SU-DHL-6 (cell line): ENCODE data around the gene SAMSN1.

Experiments used
- H2AFZ ChIP-seq: fragments of 200-600 bp; sonication (generic); 2 replicates; pipeline ENCODE4 v1.6.1; 2014; ENCODE audit warnings: low read depth, mild to moderate bottlenecking, moderate library complexity, mixed read lengths, antibody characterized with exemption, low read length; ENCODE audit not compliant: severe bottlenecking
- H3F3A ChIP-seq: fragments of 200-600 bp; shearing (Covaris generic); 2 replicates; pipeline ENCODE4 v1.6.0; 2016; ENCODE audit warnings: antibody characterized with exemption, mild to moderate bottlenecking; ENCODE audit not compliant: insufficient read depth
- H3K27ac ChIP-seq: fragments of 200-600 bp; sonication (generic); 2 replicates; pipeline ENCODE4 v1.5.1; 2016; ENCODE audit warnings: low read depth, mild to moderate bottlenecking, low read length, moderate library complexity, mixed read lengths
- H3K27me3 ChIP-seq: fragments of 200-600 bp; sonication (generic), shearing (Covaris generic); 2 replicates; pipeline ENCODE4 v1.6.0; 2014; ENCODE audit warnings: mild to moderate bottlenecking, low read length
- H3K36me3 ChIP-seq: fragments of 200-600 bp; sonication (generic); 2 replicates; pipeline ENCODE4 v1.6.1; 2014; ENCODE audit warnings: mild to moderate bottlenecking, low read length, mixed read lengths
- H3K4me2 ChIP-seq: fragments of 300-600, 200-600 bp; shearing (Covaris generic), sonication (generic); 2 replicates; pipeline ENCODE4 v1.6.0; 2014; ENCODE audit warnings: low read length, low read depth, mild to moderate bottlenecking; ENCODE audit not compliant: poor library complexity, severe bottlenecking
- H3K4me3 ChIP-seq: fragments of 200-600 bp; sonication (generic); 2 replicates; pipeline ENCODE4 v1.5.1; 2014; ENCODE audit warnings: antibody characterized with exemption, low read length, mild to moderate bottlenecking, mixed read lengths; ENCODE audit not compliant: insufficient read depth, poor library complexity, severe bottlenecking
- H3K79me2 ChIP-seq: fragments of 200-600 bp; sonication (generic); 2 replicates; pipeline ENCODE4 v1.6.1; 2014; ENCODE audit warnings: mild to moderate bottlenecking, low read length, moderate library complexity; ENCODE audit not compliant: insufficient read depth
- H3K9ac ChIP-seq: fragments of 200-600 bp; sonication (generic); 2 replicates; pipeline ENCODE4 v1.7.0; 2014; ENCODE audit warnings: mild to moderate bottlenecking, low read length
- H3K9me2 ChIP-seq: fragments of 200-600 bp; sonication (generic); replicated peaks from 2 replicates; pipeline ENCODE4 v1.6.1; 2014; ENCODE audit warnings: low read length; ENCODE audit not compliant: insufficient read depth
- H3K9me3 ChIP-seq: fragments of 200-600 bp; sonication (generic); 2 replicates; pipeline ENCODE4 v1.6.1; 2014; ENCODE audit warnings: low read length, mixed read lengths; ENCODE audit not compliant: insufficient read depth
- H4K20me1 ChIP-seq: fragments of 200-600 bp; sonication (generic); 2 replicates; pipeline ENCODE4 v1.6.1; 2014; ENCODE audit warnings: low read depth, mild to moderate bottlenecking, antibody characterized with exemption, low read length, moderate library complexity, mixed read lengths
- CTCF ChIP-seq: fragments of 200-600 bp; sonication (generic); IDR thresholded peaks from one replicate; pipeline ENCODE4 v1.5.1; 2017; ENCODE audit warnings: antibody characterized with exemption, mild to moderate bottlenecking, low read length, moderate library complexity; ENCODE audit not compliant: insufficient read depth, poor library complexity, severe bottlenecking
- EZH2phosphoT487 ChIP-seq: fragments of 200-600 bp; sonication (generic), shearing (Covaris generic); conservative IDR thresholded peaks from 2 replicates; pipeline ENCODE4 v1.6.1; 2018; ENCODE audit warnings: mild to moderate bottlenecking, antibody characterized with exemption, low read length, moderate library complexity, mixed read lengths

The SAMSN1 gene

GRCh38 chr21:14559102-14559501 is 13.0 kb upstream of the SAMSN1 start:
- TF ChIP-seq CTCF (no peak), EZH2phosphoT487 (no peak)
- Histone ChIP-seq H2AFZ (no peak overlapping the region), H3K4me2 (no peak overlapping the region)

GRCh38 chr21:14557413-14557812 is 11.3 kb upstream of the SAMSN1 start:
- Histone ChIP-seq H3K9ac (no peak overlapping the region), H3K36me3 (no peaks in the 10 kb centered on the region), H3K4me3 (no peak overlapping the region), H3F3A (no peaks in the 10 kb centered on the region), H2AFZ (peak overlapping the region; percentile 17), H3K4me2 (peak overlapping the region; percentile 8), H3K27me3 (no peaks in the 10 kb centered on the region), H4K20me1 (no peaks in the 10 kb centered on the region), H3K79me2 (no peaks in the 10 kb centered on the region), H3K9me3 (peaks cover 13% of the 10 kb centered on the region; the same call in 1 of the 2 replicates), H3K27ac (no peak overlapping the region), H3K9me2 (no peaks in the 10 kb centered on the region)
- TF ChIP-seq CTCF (no peak), EZH2phosphoT487 (no peak)

More at GRCh38 chr21:14559102-14559501, 13.0 kb upstream of the SAMSN1 start:
- H3K9me2 ChIP-seq: no peaks in the 10 kb centered on the region
- peaks cover 13% of the 10 kb centered on the region; the same call in 1 of the 2 replicates for H3K9me3 ChIP-seq
- no peak overlapping the region for H3K4me3 ChIP-seq
- H3F3A ChIP-seq: no peaks in the 10 kb centered on the region
- H4K20me1 ChIP-seq: no peaks in the 10 kb centered on the region
- no peaks in the 10 kb centered on the region for H3K36me3 ChIP-seq
- H3K79me2 ChIP-seq: no peaks in the 10 kb centered on the region
- H3K27ac ChIP-seq: no peak overlapping the region
- no peaks in the 10 kb centered on the region for H3K27me3 ChIP-seq
- no peak overlapping the region for H3K9ac ChIP-seq

GRCh38 chr21:14554948-14555347 is 8.8 kb upstream of the SAMSN1 start:
- Histone ChIP-seq H3K9ac (no peak overlapping the region), H3F3A (no peaks in the 10 kb centered on the region), H3K27me3 (no peaks in the 10 kb centered on the region), H3K27ac (no peak overlapping the region), H3K9me3 (no peaks in the 10 kb centered on the region), H3K4me3 (no peak overlapping the region), H3K79me2 (no peaks in the 10 kb centered on the region), H3K36me3 (no peaks in the 10 kb centered on the region), H3K4me2 (no peak overlapping the region), H4K20me1 (no peaks in the 10 kb centered on the region), H2AFZ (no peak overlapping the region), H3K9me2 (no peaks in the 10 kb centered on the region)
- TF ChIP-seq EZH2phosphoT487 (no peak), CTCF (no peak)
